ENCODE measurements around the gene AFF2. TPM values are rescaled to one million over a fixed set of nuclear protein-coding genes. Genes with fewer than 3 reads are reported as not detected.

AFF2 gene
- total RNA-seq, 2 donors from 2014 or later = 0.09 to 0.42 TPM

DNA sequence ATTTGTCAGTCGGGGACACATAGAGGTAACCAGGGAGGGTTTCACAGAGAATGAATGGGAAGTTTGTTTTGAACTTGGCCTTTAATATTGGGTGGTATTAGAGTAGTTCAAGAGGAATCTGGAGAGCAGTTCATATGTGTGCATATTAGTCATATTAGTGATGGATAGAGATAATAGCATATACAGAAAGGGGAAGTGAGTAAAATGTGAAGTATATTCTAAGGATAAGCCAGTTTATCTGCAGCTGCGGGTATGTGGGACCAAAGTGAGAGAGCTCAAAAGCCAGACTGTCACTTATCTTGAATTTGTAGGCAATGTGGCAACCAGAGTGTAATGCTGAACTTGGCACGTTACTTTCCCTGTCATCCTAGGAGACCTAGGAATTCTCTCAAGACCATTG lies 169.9 kb downstream of the AFF2 start:
- intact Hi-C loops (cut with DNase I, micrococcal nuclease) = no loop called here

DNA sequence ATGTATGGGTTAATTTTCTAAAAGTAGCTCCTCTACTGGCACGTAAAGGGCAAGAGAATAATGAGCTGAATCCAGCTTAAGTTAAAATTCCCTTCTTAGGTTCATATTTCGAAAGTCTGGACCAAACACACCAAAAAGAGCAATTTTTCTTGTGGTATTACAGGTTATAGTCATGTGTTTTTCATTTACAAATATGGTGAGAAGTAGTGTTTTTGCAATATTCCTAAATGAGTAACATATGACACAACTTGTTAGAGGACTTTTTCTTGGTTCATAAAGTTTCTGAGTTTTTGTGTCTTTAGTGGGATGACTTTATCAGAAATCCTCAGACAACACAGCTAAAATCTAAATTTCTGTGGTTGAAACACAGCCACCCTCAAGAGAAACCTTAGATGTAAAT lies 172.1 kb downstream of the AFF2 start:
- intact Hi-C loops (cut with DNase I, micrococcal nuclease) = no loop called here
- DNase-seq = no peak
- ATAC-seq = no peak

More for the DNA sequence above, 169.9 kb downstream of the AFF2 start:
- ATAC-seq (no peak), DNase-seq (no peak)

DNA sequence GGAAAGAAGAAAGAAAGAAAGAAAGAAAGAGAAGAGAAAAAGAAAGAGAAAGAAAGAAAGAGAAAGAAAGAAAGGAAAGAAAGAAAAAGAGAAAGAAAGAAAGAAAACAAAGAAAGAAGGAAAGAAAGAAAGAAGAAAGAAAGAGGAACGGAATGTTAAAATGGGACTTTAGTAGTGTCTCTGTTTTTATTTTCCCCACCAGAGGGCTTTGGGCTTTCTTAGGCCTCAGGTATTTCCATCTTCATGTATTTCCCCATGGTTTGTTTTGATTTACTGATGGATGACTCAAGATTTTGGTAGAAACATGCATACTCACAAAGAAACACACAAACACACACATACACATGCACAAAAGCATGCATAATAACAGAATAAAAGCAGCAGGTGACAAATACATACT lies 181.2 kb downstream of the AFF2 start:
- DNase-seq (no peak), ATAC-seq (no peak)
- intact Hi-C loops (cut with DNase I, micrococcal nuclease) = no loop called here

DNA sequence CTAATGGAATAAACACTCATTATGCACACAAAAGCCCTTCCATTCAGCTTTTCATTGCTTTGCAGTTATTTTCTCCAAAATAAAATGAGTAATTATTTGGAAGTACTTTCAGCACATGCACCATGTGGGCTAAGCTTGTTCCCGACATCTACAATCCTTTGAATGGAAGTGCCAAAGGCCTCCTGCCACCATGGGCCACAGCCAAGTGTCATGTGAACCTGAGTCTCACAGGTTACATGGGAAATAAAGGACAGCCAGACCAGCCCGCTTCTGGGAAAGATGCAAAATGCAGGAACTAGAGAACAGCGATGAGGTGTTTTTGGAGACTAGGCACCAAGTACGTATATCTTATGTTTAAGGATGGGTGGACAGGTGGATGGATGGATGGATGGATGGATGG lies 181.8 kb downstream of the AFF2 start:
- no peak for DNase-seq
- ATAC-seq = no peak
- intact Hi-C loops (cut with DNase I, micrococcal nuclease) = no loop called here

DNA sequence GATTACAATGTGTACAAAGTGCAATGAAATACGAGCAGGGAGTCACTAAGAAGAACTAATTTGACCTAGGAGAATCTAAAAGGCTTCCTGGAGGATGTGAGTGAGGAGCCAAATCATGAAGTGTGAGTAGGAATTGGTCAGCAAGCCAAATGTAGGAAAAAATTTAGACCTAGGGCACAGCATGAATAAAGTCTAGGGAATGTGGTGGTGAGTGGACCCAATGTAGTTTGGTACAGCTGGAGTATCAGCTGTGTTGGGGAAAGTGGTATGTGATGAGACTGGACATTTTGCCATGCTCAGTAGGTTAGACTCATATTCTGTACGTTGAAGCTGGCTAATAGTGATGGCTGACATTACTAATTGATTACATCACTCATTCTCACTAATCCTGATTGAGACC lies 191.0 kb downstream of the AFF2 start:
- ATAC-seq (no peak), DNase-seq (no peak)
- intact Hi-C loops (cut with DNase I, micrococcal nuclease) = no loop called here

DNA sequence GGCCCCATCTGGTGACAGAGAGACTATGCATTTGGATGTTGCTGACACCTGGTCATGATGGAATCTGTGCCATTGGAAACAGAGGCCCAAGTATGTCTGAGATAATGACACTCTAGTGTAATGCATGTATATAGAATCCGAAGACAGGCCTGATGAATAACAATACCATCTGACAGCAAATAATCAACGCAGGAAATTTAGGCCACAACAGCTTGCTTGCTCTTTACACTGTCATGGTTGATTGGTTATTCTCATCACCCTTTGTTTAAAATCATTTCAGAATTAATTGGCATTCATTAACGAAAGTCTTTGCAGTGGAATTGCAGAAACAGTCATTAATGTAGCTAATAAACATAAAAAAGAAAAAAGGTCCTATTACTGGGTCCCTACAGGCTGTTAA lies 194.8 kb downstream of the AFF2 start:
- intact Hi-C loops (cut with DNase I, micrococcal nuclease) = no loop called here
- ATAC-seq (no peak), DNase-seq (no peak)

DNA sequence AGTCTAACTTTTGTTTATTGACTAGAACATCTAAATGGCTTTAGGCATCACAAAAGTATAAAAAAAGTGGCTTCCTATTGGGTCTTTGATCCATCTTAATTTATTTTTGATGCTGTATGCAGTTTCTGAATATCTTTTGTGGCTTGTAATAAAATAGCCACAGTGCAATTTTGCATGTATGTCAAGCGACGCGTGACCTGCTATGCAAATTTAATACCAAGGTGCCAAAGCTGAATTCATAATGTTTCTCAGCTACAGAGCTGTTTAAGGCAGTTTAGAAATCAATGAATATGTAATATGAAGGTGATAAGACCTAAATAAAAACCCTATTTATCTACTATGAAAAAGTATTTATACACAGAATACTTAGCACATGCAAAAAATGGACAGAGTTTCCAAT lies 197.8 kb downstream of the AFF2 start:
- intact Hi-C loops (cut with DNase I, micrococcal nuclease) = no loop called here
- no peak for DNase-seq
- no peak for ATAC-seq

DNA sequence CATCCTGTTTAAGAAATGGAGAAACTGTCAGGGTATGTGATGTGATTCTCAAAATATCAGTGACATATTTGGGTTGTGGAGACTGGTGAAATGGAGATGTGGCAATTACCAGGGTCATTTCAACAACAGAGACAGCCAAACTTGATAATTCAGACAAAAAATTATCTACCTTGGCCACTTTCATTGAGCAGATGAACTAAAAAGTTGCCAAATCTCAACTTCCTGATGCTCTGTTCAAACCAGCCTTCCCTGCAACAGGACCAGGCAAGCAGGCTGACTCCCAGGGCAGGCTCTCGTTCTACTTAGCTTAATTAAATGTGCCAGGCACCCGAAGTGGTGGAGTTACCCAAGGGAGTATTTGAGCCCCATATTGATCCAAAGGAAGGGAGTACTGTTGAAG lies 199.6 kb downstream of the AFF2 start:
- ATAC-seq = no peak
- intact Hi-C loops (cut with DNase I, micrococcal nuclease) = no loop called here
- DNase-seq = no peak

DNA sequence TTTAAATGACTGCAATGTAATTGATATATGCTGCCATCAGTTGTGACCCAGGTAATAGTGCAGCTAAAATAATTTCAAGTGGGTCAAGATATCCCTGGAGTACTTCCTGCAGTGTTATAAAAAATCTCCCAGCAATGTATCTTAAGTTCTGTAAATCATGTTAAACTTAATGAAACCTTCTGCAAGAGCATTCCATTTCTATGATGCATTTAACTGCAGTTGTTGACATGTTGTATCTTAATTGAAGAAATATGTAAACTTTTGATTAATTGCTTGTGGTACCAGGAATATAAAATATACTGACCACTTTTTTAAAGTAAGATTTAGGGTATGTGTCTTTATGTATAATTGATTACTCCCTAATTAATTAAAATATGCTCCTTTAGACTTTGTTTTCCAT lies 213.6 kb downstream of the AFF2 start:
- ATAC-seq = no peak
- no peak for DNase-seq
- intact Hi-C loops (cut with DNase I, micrococcal nuclease) = no loop called here

DNA sequence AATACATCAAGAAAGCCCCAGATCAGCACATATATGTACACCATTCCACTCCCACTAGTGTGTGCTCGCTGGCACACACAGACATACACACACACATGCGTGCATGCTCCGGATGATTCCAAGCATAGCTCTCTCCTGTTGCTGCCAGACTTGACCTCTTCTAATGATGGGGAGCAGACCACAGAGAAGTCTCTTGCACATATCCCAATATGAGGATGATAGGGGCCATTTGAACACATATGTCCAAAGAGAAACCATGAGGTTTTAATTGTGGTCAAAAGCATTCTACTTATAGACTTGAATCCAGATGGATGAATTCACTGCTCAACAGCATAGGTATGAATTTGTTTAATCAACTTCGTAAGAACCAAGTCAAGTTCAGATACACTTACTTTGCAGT lies 214.9 kb downstream of the AFF2 start:
- intact Hi-C loops (cut with DNase I, micrococcal nuclease) = no loop called here
- DNase-seq (no peak), ATAC-seq (no peak)

DNA sequence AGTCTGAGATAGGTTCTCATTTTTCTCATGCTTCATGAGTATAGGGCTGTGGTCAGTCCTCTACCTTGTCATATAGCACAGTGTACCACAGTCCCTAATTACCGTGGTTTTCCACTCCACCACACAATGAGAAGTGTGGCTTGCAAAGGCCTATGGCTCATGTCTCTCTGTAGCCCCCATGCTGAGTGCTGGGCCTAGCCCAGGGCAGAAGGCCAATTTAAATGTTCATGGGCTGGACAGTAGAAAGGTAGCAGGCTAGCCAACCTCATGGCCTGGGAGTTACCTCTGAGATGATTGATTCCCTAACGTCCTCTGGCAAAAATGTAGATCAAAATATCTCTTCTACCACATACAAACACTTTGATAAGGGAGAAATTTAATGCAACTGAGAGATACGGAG lies 222.5 kb downstream of the AFF2 start:
- intact Hi-C loops (cut with DNase I, micrococcal nuclease) = no loop called here
- no peak for ATAC-seq

DNA sequence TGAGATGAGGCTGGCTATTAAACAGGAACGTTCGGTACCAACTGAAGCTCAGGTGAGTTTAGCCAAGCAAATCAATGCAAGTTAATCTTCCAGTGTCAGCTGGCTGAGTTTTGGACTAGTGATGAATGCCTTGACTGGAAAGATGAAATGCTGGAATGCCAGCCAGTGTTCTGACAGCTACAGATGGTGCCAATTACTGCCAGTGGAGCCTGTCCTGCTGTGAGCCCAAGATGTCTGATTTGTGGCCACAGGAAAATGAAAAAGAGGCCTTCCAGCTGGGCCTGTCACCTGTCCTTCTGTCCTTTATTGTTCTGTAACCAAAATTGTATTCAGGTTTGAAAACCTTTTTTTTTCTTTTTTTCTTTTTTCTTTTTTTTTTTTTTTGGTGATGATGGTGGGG lies 223.1 kb downstream of the AFF2 start:
- DNase-seq (no peak), ATAC-seq (no peak)
- intact Hi-C loops (cut with DNase I, micrococcal nuclease) = no loop called here

More for the DNA sequence above, 222.5 kb downstream of the AFF2 start:
- DNase-seq = no peak

DNA sequence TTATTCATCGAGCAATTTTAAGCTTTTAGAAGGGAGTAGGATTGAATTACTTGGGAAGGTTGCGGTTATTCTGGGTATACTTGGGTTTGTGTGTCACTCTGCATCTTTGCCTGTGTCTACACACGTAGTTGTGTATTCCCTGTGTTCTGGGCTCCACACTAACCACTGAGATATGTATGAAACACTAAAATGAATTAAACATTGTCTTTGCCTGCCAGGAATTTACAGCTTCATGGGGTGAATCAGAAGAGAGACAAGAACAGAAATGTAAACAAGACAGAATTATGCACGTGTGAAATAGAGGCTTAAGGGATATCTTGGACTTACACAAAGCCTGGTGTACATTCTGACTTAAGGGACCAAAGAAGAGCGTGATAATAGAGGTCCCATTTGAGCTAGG lies 228.5 kb downstream of the AFF2 start:
- intact Hi-C loops (cut with DNase I, micrococcal nuclease) = no loop called here
- DNase-seq (no peak), ATAC-seq (no peak)

DNA sequence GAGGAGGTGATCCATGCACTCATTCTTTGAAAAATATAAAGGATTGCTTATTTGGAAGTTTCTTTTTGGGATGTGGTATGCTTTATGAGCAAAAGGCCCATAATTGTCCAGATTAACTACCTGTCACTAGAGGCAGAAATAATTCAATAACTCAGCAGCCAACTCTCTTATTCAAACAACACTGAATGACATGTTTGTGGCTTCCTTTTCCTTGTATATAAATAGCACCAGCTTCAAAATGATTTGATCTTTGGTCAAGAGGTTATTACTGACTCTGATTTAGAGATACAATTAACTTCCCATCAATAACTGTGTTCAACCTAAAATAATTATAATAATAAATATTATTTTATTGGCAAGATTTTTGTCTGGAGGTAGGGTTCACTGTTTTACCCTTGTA lies 232.3 kb downstream of the AFF2 start:
- no peak for ATAC-seq

DNA sequence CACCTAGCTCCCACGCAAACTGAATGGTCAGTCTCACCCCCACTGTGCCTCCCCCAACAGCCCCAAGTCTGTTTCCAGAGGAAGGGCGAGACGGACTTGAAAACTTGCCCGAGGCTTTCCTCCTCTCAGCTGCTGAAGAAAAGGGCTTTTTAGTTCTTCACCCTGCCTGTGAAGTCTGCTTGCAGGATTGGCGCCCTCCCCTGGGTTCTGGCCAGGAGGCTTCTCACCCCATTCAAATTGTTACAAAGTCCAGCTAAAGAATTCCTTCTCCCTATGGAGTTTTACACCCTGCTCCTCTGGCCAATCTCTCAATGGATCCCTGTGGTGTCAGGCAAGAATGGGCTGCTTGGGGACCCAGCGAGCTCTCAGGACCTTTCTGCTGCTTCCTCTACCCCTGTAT lies 241.0 kb downstream of the AFF2 start:
- DNase-seq (no peak), ATAC-seq (no peak)
- intact Hi-C loops (cut with DNase I, micrococcal nuclease) = no loop called here

More for the DNA sequence above, 232.3 kb downstream of the AFF2 start:
- DNase-seq = no peak
- intact Hi-C loops (cut with DNase I, micrococcal nuclease) = no loop called here

DNA sequence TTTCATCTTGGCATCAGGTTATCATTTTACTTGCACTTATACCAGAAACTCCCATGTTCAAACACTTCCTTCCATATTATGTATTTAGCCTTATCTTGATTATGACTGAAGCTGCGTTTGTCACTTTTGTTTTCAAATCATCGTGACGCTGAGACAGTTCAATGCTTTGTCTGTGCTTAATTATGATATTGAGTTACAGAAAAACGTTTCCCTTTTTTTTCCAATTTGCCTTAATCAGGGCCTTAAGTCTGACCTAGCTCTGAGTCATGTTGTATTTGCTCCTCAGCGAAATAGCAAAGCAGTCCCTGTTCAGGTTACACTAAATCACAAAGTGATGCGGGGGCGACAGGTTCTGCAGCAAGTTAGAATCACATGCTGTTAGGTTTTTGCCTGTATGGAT lies 254.7 kb downstream of the AFF2 start:
- no peak for DNase-seq
- ATAC-seq = no peak
- intact Hi-C loops (cut with DNase I, micrococcal nuclease) = no loop called here

DNA sequence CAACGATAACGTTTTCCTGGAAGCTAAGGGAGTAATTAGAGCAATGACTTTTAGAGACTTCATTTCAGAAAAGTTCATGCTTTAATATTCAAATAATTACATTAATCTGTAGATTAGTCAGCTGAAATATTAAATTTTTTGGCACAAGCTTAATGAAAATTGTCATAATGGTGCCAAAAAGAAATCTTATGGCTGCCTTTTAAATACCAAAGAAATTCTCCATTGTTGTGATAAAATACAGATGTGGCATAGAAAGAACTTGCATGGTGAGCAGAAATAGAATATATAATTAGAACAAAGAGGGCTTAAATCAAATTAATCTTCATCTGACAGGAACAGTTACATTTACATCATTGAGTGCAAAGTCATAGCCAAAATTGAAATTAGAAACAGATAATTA lies 263.5 kb downstream of the AFF2 start:
- intact Hi-C loops (cut with DNase I, micrococcal nuclease) = no loop called here
- ATAC-seq (no peak), DNase-seq (no peak)

DNA sequence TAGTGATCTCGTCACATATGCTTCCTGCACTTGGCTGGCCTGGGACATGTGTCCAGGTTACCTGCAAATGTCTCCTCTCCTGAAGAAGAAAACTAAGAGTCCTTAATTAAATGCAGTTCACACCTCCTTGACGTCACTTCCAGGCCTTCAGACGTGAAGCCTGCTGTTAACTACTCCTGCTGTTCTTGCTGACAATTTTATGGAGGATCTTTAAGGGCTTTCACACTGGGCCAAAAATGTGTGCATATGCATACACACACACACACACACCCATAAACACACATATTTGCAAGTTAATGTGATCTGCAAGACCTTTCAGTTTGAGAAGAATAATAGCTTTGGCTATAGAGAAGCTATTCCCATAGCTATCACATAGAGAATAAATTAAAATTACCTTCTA lies 267.9 kb downstream of the AFF2 start:
- ATAC-seq (no peak), DNase-seq (no peak)
- intact Hi-C loops (cut with DNase I, micrococcal nuclease) = no loop called here

DNA sequence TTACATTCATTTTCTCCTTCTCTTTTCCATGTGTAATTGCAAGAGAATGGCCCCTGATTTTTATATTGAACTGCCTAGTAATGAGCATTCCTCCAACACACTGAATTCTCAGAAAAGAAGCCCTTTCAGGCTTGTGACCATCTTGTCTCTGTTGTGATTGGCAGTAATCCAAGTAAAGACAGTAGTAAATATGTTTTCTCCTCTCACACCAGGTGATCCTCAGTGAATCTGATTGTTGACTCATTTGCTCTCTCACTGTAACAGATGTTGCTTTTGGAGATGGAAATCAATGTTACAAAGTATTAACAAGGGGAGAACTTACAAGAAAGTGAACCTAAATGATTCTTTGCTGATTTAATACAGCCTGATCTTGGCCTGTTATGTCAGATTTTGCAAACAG lies 271.0 kb downstream of the AFF2 start:
- no peak for DNase-seq
- intact Hi-C loops (cut with DNase I, micrococcal nuclease) = no loop called here
- no peak for ATAC-seq

DNA sequence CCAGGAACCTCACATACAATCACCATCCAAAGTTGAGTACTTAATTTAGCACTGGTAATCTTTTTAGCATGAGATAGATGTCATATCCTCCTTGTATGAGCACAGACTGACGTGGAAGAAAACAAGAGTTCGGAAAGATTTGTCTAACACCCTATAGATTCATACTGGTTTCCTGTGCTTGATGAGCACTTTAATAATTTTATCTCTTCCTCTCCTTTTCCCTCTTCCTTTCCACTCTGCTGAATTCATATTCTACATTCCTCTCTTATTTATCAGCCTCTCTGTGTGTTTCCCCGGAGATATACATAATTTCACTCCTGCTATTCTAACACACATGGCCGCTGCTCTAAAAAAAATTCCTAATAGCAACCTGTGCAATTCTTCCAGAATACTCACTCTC lies 273.9 kb downstream of the AFF2 start:
- ATAC-seq (no peak), DNase-seq (no peak)
- intact Hi-C loops (cut with DNase I, micrococcal nuclease) = no loop called here

DNA sequence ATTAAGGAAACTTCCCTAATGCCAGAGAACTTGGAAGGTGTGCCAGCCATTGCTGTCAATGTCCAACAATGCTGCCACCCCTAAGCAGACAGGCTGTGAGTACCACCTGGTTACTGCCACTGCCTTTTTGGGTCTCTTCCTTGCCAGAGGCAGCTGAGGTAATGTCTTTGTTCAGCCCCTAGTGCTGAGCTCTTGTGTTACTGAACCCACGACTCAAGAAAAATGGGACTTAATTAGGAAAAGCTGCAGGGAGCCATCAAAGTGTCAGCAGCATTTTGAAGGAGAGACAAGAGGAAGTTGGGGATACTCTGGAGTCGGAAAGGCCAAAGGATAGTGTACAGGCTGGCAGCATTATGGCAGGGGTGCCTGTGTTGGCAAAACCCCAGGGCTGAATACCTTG lies 283.7 kb downstream of the AFF2 start:
- DNase-seq (no peak), ATAC-seq (no peak)
- intact Hi-C loops (cut with DNase I, micrococcal nuclease) = no loop called here

DNA sequence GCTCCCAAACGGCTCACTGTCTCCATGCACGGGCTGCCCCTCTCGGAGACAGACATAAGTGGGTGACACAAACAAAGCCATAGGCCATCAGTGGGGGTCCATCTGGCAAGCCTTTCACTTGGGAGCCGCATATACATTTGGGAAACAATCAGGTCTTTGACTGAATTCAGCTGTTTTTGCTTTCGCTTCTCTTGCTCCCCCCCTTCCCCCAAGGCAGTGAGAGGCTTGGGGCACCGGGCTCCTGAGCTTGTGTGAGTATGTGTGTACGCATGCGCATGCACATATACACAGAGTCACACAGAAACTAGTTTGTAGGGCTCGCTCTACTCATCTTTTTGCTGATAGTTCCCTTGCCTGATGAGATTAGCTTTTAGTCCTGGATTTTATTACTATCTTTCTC lies 284.4 kb downstream of the AFF2 start:
- ATAC-seq (no peak), DNase-seq (no peak)
- intact Hi-C loops (cut with DNase I, micrococcal nuclease) = no loop called here
